HepG2 (cell line): ENCODE measurements around the gene TCAP. TPM values are rescaled to one million over a fixed set of nuclear protein-coding genes. Genes with fewer than 3 reads are reported as not detected.

Experiments
- ATF1 ChIP-seq: IDR thresholded peaks from 2 replicates; pipeline ENCODE4 v1.6.1; 2016; ENCODE audit warnings: mild to moderate bottlenecking, control low read depth
- IKZF1 ChIP-seq: fragments of 450-650 bp; IDR thresholded peaks from 2 replicates; pipeline ENCODE4 v1.7.1; 2016
- IRF2 ChIP-seq: IDR thresholded peaks from 2 replicates; pipeline ENCODE4 v1.6.1; 2018; ENCODE audit warnings: missing genetic modification reagents, missing compliant biosample characterization
- MXI1 ChIP-seq: IDR thresholded peaks from 3 replicates; pipeline ENCODE4 v1.6.1; 2012; ENCODE audit warnings: low read depth, low read length, inconsistent platforms, borderline replicate concordance
- POLR2AphosphoS2 ChIP-seq: IDR thresholded peaks from 2 replicates; pipeline ENCODE4 v1.6.1; 2011; ENCODE audit warnings: low read depth, low read length, improper control_type of control experiment
- SATB2 ChIP-seq: sonication (generic); formaldehyde crosslinking; IDR thresholded peaks from 2 replicates; pipeline ENCODE4 v1.5.0; 2020; ENCODE audit warnings: missing genetic modification reagents
- TP53 ChIP-seq: sonication (generic); formaldehyde crosslinking; conservative IDR thresholded peaks from 2 replicates; pipeline ENCODE4 v1.4.0; 2020; ENCODE audit warnings: missing genetic modification reagents
- ZKSCAN8 ChIP-seq: IDR thresholded peaks from 2 replicates; pipeline ENCODE4 v1.6.1; 2016; ENCODE audit warnings: borderline replicate concordance, missing genetic modification reagents, missing compliant biosample characterization
- ZNF670 ChIP-seq: sonication (generic); formaldehyde crosslinking; IDR thresholded peaks from 2 replicates; pipeline ENCODE4 v1.8.0; 2022; ENCODE audit warnings: mild to moderate bottlenecking, missing genetic modification reagents, borderline replicate concordance
- polyA plus RNA-seq, 8 experiments: library from polyadenylated mRNA; depleted of rRNA in 3 of 8; stranded (reverse) in 7 of 8; unstranded in 1 of 8; fragments of >200 nt; fragmentation: Illumina TruSeq in 4 of 8; extraction: Trizol in 4 of 8; gene quantifications; 2 replicates each; pipeline versions ENCODE4 v1.2.1 to v1.2.3, GENCODE V29; 2011 to 2016; ENCODE audit warnings: low read depth in 4 of 8, missing spikeins in 1 of 8, mixed read lengths in 1 of 8; ENCODE audit not compliant: insufficient read depth in 1 of 8
- total RNA-seq, 5 experiments: library from RNA; depleted of rRNA; stranded (reverse); fragments of >200 nt; fragmentation: Illumina TruSeq; extraction: Trizol; gene quantifications; 2 replicates each; pipeline ENCODE4 v1.2.3, GENCODE V29; 2016; ENCODE audit warnings: low read depth in 1 of 5
- TF ChIP-seq, protein P1 (sequence below): sonication (generic); formaldehyde crosslinking; IDR thresholded peaks from 2 replicates; pipeline ENCODE4 v1.5.1; 2020; ENCODE audit warnings: mild to moderate bottlenecking, missing genetic modification reagents, moderate library complexity
- TF ChIP-seq, protein P2 (sequence below): sonication (generic); formaldehyde crosslinking; IDR thresholded peaks from 2 replicates; pipeline ENCODE4 v1.9.0; 2021; ENCODE audit warnings: missing genetic modification reagents, mild to moderate bottlenecking, borderline replicate concordance
- TF ChIP-seq, protein P3 (sequence below): sonication (generic); formaldehyde crosslinking; IDR thresholded peaks from 2 replicates; pipeline ENCODE4 v1.4.0; 2020; ENCODE audit warnings: mild to moderate bottlenecking, missing genetic modification reagents
- TF ChIP-seq, protein P4 (sequence below): sonication (generic); formaldehyde crosslinking; IDR thresholded peaks from 2 replicates; pipeline ENCODE4 v1.4.0; 2020; ENCODE audit warnings: missing genetic modification reagents, mild to moderate bottlenecking, borderline replicate concordance
- TF ChIP-seq, protein P5 (sequence below): sonication (generic); formaldehyde crosslinking; IDR thresholded peaks from 2 replicates; pipeline ENCODE4 v1.5.0; 2020; ENCODE audit warnings: missing genetic modification reagents

The TCAP gene
- total and polyA plus RNA-seq, 2 of the 13 experiments (the other 11 are each of a cell fraction or from before 2014, with no cell fraction given): 0.24 to 0.65 TPM

DNA sequence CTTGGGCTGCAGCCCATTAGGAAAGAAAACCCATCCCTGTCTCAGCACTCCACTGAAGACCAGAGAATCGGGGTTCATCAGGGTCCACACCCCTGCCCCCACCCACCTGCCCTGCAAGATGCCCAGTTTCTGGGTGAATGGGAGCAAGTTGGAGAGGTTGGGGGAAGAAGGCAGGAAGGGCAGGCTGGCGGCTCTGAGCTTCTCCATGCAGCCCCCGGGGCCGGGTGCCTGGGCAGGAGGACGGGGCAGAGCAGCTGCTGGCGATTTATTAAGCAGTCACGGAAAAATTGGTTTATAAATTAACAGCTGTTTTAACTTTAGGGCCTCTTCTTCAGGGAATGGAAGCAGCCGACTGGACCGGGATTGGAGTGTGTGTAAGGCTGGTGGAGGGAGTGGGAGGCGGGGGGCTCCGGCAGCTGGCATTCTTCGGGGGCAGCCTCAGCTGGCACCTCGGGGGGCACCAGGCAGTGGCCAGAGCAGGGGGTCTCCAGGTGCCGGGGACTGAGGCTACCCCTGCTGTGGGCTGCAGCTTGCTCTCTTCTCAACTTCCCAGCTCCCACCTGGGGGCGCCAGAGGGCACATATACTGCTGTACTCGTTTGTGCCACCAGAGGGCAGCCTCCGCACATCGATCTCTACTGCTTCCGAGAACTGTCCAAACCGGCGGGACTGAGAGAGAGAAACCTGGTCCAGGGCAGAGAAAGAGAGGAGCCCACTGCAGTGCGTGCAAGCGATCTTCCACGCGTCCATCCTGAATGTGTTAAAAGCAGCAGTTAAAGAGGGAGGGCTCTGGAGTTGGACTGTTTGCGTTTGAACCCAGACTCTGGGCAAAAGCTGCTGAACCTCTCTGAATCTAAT is 43.4 kb upstream of the TCAP start (continued):
- TF ChIP-seq, protein P1, sequence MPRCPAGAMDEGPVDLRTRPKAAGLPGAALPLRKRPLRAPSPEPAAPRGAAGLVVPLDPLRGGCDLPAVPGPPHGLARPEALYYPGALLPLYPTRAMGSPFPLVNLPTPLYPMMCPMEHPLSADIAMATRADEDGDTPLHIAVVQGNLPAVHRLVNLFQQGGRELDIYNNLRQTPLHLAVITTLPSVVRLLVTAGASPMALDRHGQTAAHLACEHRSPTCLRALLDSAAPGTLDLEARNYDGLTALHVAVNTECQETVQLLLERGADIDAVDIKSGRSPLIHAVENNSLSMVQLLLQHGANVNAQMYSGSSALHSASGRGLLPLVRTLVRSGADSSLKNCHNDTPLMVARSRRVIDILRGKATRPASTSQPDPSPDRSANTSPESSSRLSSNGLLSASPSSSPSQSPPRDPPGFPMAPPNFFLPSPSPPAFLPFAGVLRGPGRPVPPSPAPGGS (CRISPR knock-in tag): 0 out of 2 replicates have a peak, but pooled peaks have one; percentile 16
- TF ChIP-seq, protein P2, sequence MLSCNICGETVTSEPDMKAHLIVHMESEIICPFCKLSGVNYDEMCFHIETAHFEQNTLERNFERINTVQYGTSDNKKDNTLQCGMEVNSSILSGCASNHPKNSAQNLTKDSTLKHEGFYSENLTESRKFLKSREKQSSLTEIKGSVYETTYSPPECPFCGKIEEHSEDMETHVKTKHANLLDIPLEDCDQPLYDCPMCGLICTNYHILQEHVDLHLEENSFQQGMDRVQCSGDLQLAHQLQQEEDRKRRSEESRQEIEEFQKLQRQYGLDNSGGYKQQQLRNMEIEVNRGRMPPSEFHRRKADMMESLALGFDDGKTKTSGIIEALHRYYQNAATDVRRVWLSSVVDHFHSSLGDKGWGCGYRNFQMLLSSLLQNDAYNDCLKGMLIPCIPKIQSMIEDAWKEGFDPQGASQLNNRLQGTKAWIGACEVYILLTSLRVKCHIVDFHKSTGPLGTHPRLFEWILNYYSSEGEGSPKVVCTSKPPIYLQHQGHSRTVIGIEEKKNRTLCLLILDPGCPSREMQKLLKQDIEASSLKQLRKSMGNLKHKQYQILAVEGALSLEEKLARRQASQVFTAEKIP (CRISPR knock-in tag): no peak
- TF ChIP-seq IRF2 (CRISPR knock-in tag) (peak; percentile 90), TP53 (0 out of 2 replicates have a peak, but pooled peaks have one; percentile 16), ATF1 (CRISPR knock-in tag) (no peak), MXI1 (peak; percentile 36; the same call in 1 of the 3 replicates), ZKSCAN8 (CRISPR knock-in tag) (peak; percentile 80; the same call in 1 of the 2 replicates), IKZF1 (no peak), POLR2AphosphoS2 (no peak), SATB2 (CRISPR knock-in tag) (no peak), ZNF670 (CRISPR knock-in tag) (peak; percentile 59; the same call in 1 of the 2 replicates)
- TF ChIP-seq, protein P3, sequence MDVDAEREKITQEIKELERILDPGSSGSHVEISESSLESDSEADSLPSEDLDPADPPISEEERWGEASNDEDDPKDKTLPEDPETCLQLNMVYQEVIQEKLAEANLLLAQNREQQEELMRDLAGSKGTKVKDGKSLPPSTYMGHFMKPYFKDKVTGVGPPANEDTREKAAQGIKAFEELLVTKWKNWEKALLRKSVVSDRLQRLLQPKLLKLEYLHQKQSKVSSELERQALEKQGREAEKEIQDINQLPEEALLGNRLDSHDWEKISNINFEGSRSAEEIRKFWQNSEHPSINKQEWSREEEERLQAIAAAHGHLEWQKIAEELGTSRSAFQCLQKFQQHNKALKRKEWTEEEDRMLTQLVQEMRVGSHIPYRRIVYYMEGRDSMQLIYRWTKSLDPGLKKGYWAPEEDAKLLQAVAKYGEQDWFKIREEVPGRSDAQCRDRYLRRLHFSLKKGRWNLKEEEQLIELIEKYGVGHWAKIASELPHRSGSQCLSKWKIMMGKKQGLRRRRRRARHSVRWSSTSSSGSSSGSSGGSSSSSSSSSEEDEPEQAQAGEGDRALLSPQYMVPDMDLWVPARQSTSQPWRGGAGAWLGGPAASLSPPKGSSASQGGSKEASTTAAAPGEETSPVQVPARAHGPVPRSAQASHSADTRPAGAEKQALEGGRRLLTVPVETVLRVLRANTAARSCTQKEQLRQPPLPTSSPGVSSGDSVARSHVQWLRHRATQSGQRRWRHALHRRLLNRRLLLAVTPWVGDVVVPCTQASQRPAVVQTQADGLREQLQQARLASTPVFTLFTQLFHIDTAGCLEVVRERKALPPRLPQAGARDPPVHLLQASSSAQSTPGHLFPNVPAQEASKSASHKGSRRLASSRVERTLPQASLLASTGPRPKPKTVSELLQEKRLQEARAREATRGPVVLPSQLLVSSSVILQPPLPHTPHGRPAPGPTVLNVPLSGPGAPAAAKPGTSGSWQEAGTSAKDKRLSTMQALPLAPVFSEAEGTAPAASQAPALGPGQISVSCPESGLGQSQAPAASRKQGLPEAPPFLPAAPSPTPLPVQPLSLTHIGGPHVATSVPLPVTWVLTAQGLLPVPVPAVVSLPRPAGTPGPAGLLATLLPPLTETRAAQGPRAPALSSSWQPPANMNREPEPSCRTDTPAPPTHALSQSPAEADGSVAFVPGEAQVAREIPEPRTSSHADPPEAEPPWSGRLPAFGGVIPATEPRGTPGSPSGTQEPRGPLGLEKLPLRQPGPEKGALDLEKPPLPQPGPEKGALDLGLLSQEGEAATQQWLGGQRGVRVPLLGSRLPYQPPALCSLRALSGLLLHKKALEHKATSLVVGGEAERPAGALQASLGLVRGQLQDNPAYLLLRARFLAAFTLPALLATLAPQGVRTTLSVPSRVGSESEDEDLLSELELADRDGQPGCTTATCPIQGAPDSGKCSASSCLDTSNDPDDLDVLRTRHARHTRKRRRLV (CRISPR knock-in tag): no peak
- TF ChIP-seq, protein P4, sequence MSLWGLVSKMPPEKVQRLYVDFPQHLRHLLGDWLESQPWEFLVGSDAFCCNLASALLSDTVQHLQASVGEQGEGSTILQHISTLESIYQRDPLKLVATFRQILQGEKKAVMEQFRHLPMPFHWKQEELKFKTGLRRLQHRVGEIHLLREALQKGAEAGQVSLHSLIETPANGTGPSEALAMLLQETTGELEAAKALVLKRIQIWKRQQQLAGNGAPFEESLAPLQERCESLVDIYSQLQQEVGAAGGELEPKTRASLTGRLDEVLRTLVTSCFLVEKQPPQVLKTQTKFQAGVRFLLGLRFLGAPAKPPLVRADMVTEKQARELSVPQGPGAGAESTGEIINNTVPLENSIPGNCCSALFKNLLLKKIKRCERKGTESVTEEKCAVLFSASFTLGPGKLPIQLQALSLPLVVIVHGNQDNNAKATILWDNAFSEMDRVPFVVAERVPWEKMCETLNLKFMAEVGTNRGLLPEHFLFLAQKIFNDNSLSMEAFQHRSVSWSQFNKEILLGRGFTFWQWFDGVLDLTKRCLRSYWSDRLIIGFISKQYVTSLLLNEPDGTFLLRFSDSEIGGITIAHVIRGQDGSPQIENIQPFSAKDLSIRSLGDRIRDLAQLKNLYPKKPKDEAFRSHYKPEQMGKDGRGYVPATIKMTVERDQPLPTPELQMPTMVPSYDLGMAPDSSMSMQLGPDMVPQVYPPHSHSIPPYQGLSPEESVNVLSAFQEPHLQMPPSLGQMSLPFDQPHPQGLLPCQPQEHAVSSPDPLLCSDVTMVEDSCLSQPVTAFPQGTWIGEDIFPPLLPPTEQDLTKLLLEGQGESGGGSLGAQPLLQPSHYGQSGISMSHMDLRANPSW: 0 out of 2 replicates have a peak, but pooled peaks have one; percentile 25
- TF ChIP-seq, protein P5, sequence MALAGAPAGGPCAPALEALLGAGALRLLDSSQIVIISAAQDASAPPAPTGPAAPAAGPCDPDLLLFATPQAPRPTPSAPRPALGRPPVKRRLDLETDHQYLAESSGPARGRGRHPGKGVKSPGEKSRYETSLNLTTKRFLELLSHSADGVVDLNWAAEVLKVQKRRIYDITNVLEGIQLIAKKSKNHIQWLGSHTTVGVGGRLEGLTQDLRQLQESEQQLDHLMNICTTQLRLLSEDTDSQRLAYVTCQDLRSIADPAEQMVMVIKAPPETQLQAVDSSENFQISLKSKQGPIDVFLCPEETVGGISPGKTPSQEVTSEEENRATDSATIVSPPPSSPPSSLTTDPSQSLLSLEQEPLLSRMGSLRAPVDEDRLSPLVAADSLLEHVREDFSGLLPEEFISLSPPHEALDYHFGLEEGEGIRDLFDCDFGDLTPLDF (CRISPR knock-in tag): no peak
